Uterus (tissue), 4 donors: ENCODE results near the gene CCDC85A. TPM values are rescaled to one million over a fixed set of nuclear protein-coding genes. Genes with fewer than 3 reads are reported as not detected.

Experiments
- DNase-seq, 2 donors: peaks; one replicate each; pipeline ENCODE4 v3.0.0-alpha.2; 2019 to 2020
- H3K27ac ChIP-seq, 2 donors: fragments of 200-600 bp; sonication (generic); 1 replicate in 1 of 2; 2 replicates in 1 of 2; pipeline ENCODE4 v1.5.1; 2016 to 2018
- H3K27me3 ChIP-seq, 2 donors: fragments of 200-600 bp; sonication (generic); one replicate each; pipeline ENCODE4 v1.5.1; 2018 to 2019; ENCODE audit warnings: control low read depth in 1 of 2
- H3K36me3 ChIP-seq, 2 donors: fragments of 200-600 bp; sonication (generic); one replicate each; pipeline ENCODE4 v1.5.1; 2019; ENCODE audit warnings: control low read depth in 1 of 2
- H3K4me1 ChIP-seq, 2 donors: fragments of 200-600 bp; sonication (generic); one replicate each; pipeline ENCODE4 v1.5.1; 2018 to 2019; ENCODE audit warnings: control low read depth in 1 of 2
- H3K4me3 ChIP-seq, 2 donors: fragments of 200-600 bp; sonication (generic); 1 replicate in 1 of 2; 2 replicates in 1 of 2; pipeline ENCODE4 v1.5.1; 2018 to 2019; ENCODE audit warnings: mild to moderate bottlenecking in 1 of 2
- H3K9me3 ChIP-seq, 2 donors: fragments of 200-600 bp; sonication (generic); one replicate each; pipeline ENCODE4 v1.5.1; 2019; ENCODE audit warnings: control low read depth in 1 of 2
- POLR2A ChIP-seq, 2 donors: fragments of 450-650 bp; IDR thresholded peaks; one replicate each; pipeline ENCODE4 v1.6.1; 2016; ENCODE audit warnings: antibody characterized with exemption in 2 of 2, mild to moderate bottlenecking in 1 of 2, moderate library complexity in 1 of 2
- intact Hi-C: fragments of 100-400 bp; cut with DNase I; formaldehyde crosslinking; loops from one replicate; pipeline ENCODE4 v1.15.1; 2023; ENCODE audit warnings: low total_unique reads
- total RNA-seq, 4 donors: library from RNA; depleted of rRNA in 3 of 4; stranded (reverse); fragments of >200 nt in 3 of 4; gene quantifications; one replicate each; pipeline versions ENCODE4 v1.1.0 to v1.2.4, GENCODE V29; 2014 to 2023
- TF ChIP-seq, protein P1 (sequence below), 4 experiments: fragments of 200-600 bp in 2 of 4; fragments of 450-650 bp in 2 of 4; sonication (generic) in 2 of 4; IDR thresholded peaks; one replicate each; pipeline ENCODE4 v1.5.1; 2016 to 2019; ENCODE audit warnings: antibody characterized with exemption in 4 of 4, mild to moderate bottlenecking in 2 of 4, moderate library complexity in 1 of 4
- donor health status: DM: yes; HTN: yes; CAD: no.

CCDC85A gene
- total RNA-seq, 4 donors from 2014 or later = 4.7 to 23.2 (median 16.8) TPM

DNA sequence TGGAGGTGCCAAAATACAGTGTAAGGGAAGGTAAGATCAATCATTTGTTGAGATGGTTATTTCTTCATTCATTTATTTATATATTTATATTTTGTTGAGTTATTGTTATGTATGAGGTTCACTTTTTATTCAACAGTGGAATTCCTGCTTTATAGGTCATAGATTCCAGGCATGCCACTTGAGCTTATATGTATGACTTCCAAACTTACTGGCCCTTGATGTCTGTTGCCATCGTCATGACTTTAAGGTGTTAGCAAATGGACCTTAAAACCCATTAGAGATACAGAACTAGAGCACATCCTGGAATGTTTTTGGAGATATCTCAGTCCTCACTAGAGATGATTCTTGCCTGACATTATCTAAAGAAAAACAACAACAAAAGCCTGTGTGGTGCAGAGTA is 25.9 kb downstream of the CCDC85A start:
- Histone ChIP-seq H3K27ac (no peak overlapping the region), H3K9me3 (no peaks in the 10 kb centered on the region), H3K27me3 (no peaks in the 10 kb centered on the region), H3K4me1 (no peaks in the 10 kb centered on the region), H3K4me3 (no peak overlapping the region), H3K36me3 (no peaks in the 10 kb centered on the region)
- TF ChIP-seq POLR2A (IDR thresholded peaks at IDR 0.05) = no peak
- TF ChIP-seq, protein P1, sequence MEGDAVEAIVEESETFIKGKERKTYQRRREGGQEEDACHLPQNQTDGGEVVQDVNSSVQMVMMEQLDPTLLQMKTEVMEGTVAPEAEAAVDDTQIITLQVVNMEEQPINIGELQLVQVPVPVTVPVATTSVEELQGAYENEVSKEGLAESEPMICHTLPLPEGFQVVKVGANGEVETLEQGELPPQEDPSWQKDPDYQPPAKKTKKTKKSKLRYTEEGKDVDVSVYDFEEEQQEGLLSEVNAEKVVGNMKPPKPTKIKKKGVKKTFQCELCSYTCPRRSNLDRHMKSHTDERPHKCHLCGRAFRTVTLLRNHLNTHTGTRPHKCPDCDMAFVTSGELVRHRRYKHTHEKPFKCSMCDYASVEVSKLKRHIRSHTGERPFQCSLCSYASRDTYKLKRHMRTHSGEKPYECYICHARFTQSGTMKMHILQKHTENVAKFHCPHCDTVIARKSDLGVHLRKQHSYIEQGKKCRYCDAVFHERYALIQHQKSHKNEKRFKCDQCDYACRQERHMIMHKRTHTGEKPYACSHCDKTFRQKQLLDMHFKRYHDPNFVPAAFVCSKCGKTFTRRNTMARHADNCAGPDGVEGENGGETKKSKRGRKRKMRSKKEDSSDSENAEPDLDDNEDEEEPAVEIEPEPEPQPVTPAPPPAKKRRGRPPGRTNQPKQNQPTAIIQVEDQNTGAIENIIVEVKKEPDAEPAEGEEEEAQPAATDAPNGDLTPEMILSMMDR (IDR thresholded peaks at IDR 0.05) = no peak
- intact Hi-C loops = no loop called here
- DNase-seq = no peak

GRCh38 chr2:56210291-56210690 is 26.5 kb downstream of the CCDC85A start:
- TF ChIP-seq, protein P1 (IDR thresholded peaks at IDR 0.05) = no peak
- TF ChIP-seq POLR2A (IDR thresholded peaks at IDR 0.05) = no peak
- intact Hi-C loops = no loop called here

DNA sequence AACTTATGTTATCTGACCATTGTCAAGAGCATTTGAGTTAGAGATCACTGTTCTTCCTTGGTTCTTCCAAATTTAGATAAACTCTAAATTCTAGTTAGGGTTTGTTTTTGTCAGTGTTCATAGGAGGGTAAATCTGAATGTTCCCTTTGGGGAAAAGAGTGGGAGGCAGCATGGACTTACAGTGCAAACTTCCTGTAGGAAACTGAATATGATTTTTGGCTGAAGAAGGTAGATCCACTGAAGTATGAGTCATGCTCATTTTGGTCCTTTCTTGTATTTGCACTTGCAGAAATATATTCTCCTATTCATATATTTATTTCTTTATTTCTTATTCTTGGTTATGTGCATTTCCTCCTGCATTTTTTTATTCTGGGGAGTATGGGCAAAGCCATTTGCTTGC is 27.3 kb downstream of the CCDC85A start:
- intact Hi-C loops = no loop called here
- H3K36me3 ChIP-seq = no peaks in the 10 kb centered on the region
- no peaks in the 10 kb centered on the region for H3K9me3 ChIP-seq
- no peak overlapping the region for H3K27ac ChIP-seq
- no peak for DNase-seq
- H3K4me3 ChIP-seq = no peak overlapping the region
- H3K4me1 ChIP-seq = no peaks in the 10 kb centered on the region
- no peaks in the 10 kb centered on the region for H3K27me3 ChIP-seq
- TF ChIP-seq POLR2A (IDR thresholded peaks at IDR 0.05) = no peak
- TF ChIP-seq, protein P1 (IDR thresholded peaks at IDR 0.05) = no peak

More at GRCh38 chr2:56210291-56210690, 26.5 kb downstream of the CCDC85A start:
- no peaks in the 10 kb centered on the region for H3K9me3 ChIP-seq
- no peaks in the 10 kb centered on the region for H3K27me3 ChIP-seq
- no peak for DNase-seq
- H3K27ac ChIP-seq = no peak overlapping the region
- no peaks in the 10 kb centered on the region for H3K36me3 ChIP-seq
- H3K4me3 ChIP-seq = no peak overlapping the region
- H3K4me1 ChIP-seq = no peaks in the 10 kb centered on the region

- Histone ChIP-seq H3K4me3 (no peak overlapping the region), H3K36me3 (no peaks in the 10 kb centered on the region), H3K4me1 (no peaks in the 10 kb centered on the region), H3K9me3 (no peaks in the 10 kb centered on the region), H3K27me3 (no peaks in the 10 kb centered on the region), H3K27ac (no peak overlapping the region)
- DNase-seq = no peak
- TF ChIP-seq POLR2A (IDR thresholded peaks at IDR 0.05) = no peak
- TF ChIP-seq, protein P1 (IDR thresholded peaks at IDR 0.05) = no peak
- intact Hi-C loops = no loop called here
These were observed 32.1 kb downstream of the CCDC85A start for GRCh38 chr2:56215911-56216310.

DNA sequence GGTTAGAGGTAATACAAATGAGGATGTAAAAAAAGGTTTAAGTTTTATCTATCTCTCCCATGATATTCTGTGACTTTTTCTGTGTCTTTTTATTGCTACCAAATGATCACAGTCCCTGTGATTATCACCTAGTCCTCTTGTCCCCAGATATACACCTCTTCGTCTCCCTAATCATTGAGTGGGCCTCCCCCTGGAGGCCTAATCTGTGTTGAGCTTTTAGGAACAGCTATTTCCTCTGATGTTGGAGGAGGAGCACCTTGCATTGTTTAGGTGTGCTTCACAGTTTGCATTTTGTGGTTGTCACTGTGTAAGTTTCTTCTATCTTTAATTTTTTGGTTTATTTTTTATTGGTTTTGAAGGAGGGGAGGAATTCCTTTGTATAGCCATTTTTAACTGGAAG is 33.3 kb downstream of the CCDC85A start:
- Histone ChIP-seq H3K27me3 (no peaks in the 10 kb centered on the region), H3K4me1 (no peaks in the 10 kb centered on the region), H3K27ac (no peak overlapping the region), H3K4me3 (no peak overlapping the region), H3K36me3 (no peaks in the 10 kb centered on the region), H3K9me3 (no peaks in the 10 kb centered on the region)
- DNase-seq = no peak
- intact Hi-C loops = no loop called here
- TF ChIP-seq, protein P1 (IDR thresholded peaks at IDR 0.05) = no peak
- no peak for TF ChIP-seq POLR2A (IDR thresholded peaks at IDR 0.05)
